HepG2 (cell line): ENCODE data around the gene CAPN9. TPM values are rescaled to one million over a fixed set of nuclear protein-coding genes. Genes with fewer than 3 reads are reported as not detected.
A peak's percentile ranks its signal among the peaks of the same experiment; 100 is the strongest.

Source experiments
- CCDC6 ChIP-seq: sonication (generic); formaldehyde crosslinking; IDR thresholded peaks from 2 replicates; pipeline ENCODE4 v1.8.1; 2022; ENCODE audit warnings: mild to moderate bottlenecking, missing genetic modification reagents, moderate library complexity
- ISX ChIP-seq: sonication (generic); formaldehyde crosslinking; conservative IDR thresholded peaks from 2 replicates; pipeline ENCODE4 v1.5.0; 2020; ENCODE audit warnings: missing genetic modification reagents
- JUNB ChIP-seq: sonication (generic); formaldehyde crosslinking; IDR thresholded peaks from 2 replicates; pipeline ENCODE4 v1.8.0; 2022; ENCODE audit warnings: missing genetic modification reagents, mild to moderate bottlenecking, borderline replicate concordance
- NFRKB ChIP-seq: fragments of 450-650 bp; IDR thresholded peaks from 2 replicates; pipeline ENCODE4 v1.6.1; 2017
- NFYC ChIP-seq: IDR thresholded peaks from 2 replicates; pipeline ENCODE4 v1.6.1; 2016; ENCODE audit warnings: missing genetic modification reagents, missing compliant biosample characterization
- PPARG ChIP-seq: conservative IDR thresholded peaks from 2 replicates; pipeline ENCODE4 v1.6.1; 2016; ENCODE audit warnings: missing biosample characterization, missing genetic modification reagents
- SMARCC2 ChIP-seq: fragments of 450-650 bp; IDR thresholded peaks from 2 replicates; pipeline ENCODE4 v1.6.1; 2017; ENCODE audit warnings: antibody characterized with exemption, mild to moderate bottlenecking
- TAF1 ChIP-seq: sonication (generic); formaldehyde crosslinking; IDR thresholded peaks from 2 replicates; pipeline ENCODE4 v1.4.0; 2020; ENCODE audit warnings: missing genetic modification reagents
- ZBTB8A ChIP-seq: sonication (generic); formaldehyde crosslinking; IDR thresholded peaks from 2 replicates; pipeline ENCODE4 v1.4.0; 2020; ENCODE audit warnings: mild to moderate bottlenecking, low read depth, missing genetic modification reagents, borderline replicate concordance
- ZFP36 ChIP-seq: fragments of 150-350 bp; IDR thresholded peaks from 2 replicates; pipeline ENCODE4 v1.6.1; 2018; ENCODE audit warnings: borderline replicate concordance, low read length, low read depth; ENCODE audit not compliant: partially characterized antibody
- ZNF24 ChIP-seq: fragments of 450-650 bp; IDR thresholded peaks from 2 replicates; pipeline ENCODE4 v1.6.1; 2017; ENCODE audit warnings: antibody characterized with exemption, mild to moderate bottlenecking
- ZNF263 ChIP-seq: sonication (generic); formaldehyde crosslinking; IDR thresholded peaks from 2 replicates; pipeline ENCODE4 v1.4.0; 2020; ENCODE audit warnings: missing genetic modification reagents
- ZNF496 ChIP-seq: sonication (generic); formaldehyde crosslinking; IDR thresholded peaks from 2 replicates; pipeline ENCODE4 v1.8.1; 2023; ENCODE audit warnings: mild to moderate bottlenecking, moderate library complexity, missing genetic modification reagents; ENCODE audit not compliant: insufficient replicate concordance
- ZNF572 ChIP-seq: sonication (generic); formaldehyde crosslinking; IDR thresholded peaks from 2 replicates; pipeline ENCODE4 v1.5.1; 2020; ENCODE audit warnings: mild to moderate bottlenecking, missing genetic modification reagents
- polyA plus RNA-seq, 8 experiments: library from polyadenylated mRNA; depleted of rRNA in 3 of 8; stranded (reverse) in 7 of 8; unstranded in 1 of 8; fragments of >200 nt; fragmentation: Illumina TruSeq in 4 of 8; extraction: Trizol in 4 of 8; gene quantifications; 2 replicates each; pipeline versions ENCODE4 v1.2.1 to v1.2.3, GENCODE V29; 2011 to 2016; ENCODE audit warnings: low read depth in 4 of 8, missing spikeins in 1 of 8, mixed read lengths in 1 of 8; ENCODE audit not compliant: insufficient read depth in 1 of 8
- total RNA-seq, 5 experiments: library from RNA; depleted of rRNA; stranded (reverse); fragments of >200 nt; fragmentation: Illumina TruSeq; extraction: Trizol; gene quantifications; 2 replicates each; pipeline ENCODE4 v1.2.3, GENCODE V29; 2016; ENCODE audit warnings: low read depth in 1 of 5
- TF ChIP-seq, protein P1 (sequence below): sonication (generic); formaldehyde crosslinking; IDR thresholded peaks from 2 replicates; pipeline ENCODE4 v1.8.0; 2022; ENCODE audit warnings: mild to moderate bottlenecking, missing genetic modification reagents, borderline replicate concordance
- TF ChIP-seq, protein P2 (sequence below): sonication (generic); formaldehyde crosslinking; IDR thresholded peaks from 2 replicates; pipeline ENCODE4 v1.4.0; 2020; ENCODE audit warnings: missing genetic modification reagents, mild to moderate bottlenecking, borderline replicate concordance
- TF ChIP-seq, protein P3 (sequence below): sonication (generic); formaldehyde crosslinking; IDR thresholded peaks from 2 replicates; pipeline ENCODE4 v1.4.0; 2020; ENCODE audit warnings: mild to moderate bottlenecking, missing genetic modification reagents
- TF ChIP-seq, protein P4 (sequence below), 2 experiments: sonication (generic) in 1 of 2; formaldehyde crosslinking in 1 of 2; IDR thresholded peaks; 2 replicates each; pipeline versions ENCODE4 v1.5.1 to v1.6.1; 2011 to 2020; ENCODE audit warnings: borderline replicate concordance in 1 of 2, low read depth in 1 of 2, low read length in 1 of 2, mild to moderate bottlenecking in 1 of 2, missing genetic modification reagents in 1 of 2, moderate library complexity in 1 of 2
- TF ChIP-seq, protein P5 (sequence below): sonication (generic); formaldehyde crosslinking; IDR thresholded peaks from 2 replicates; pipeline ENCODE4 v1.5.1; 2020; ENCODE audit warnings: mild to moderate bottlenecking, moderate library complexity, missing genetic modification reagents

The CAPN9 gene
- total and polyA plus RNA-seq, 2 of the 13 experiments (the other 11 are each of a cell fraction or from before 2014, with no cell fraction given) = 0.04 to 0.31 TPM

DNA sequence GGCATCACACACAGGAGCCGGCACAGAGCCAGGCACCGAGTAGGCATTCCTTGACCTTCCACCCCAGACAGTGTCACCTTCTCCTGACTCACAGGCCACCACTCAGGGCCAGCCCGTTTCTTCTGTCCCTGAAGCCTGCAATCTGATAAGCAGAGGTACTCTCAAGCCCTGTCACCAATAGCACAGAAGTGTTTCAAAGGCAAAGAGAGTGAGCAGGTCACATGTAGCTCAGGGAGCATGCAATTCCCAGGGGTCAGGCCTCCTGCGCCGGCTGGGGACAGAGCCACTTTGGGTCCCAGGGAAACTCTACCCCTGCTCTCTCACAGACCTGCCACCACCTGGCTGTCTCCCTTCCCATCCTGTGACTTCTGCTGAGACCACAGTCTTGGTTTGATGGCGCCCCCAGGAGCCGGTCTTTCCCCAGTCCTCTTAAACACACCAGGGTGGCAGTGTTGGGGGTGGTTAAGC is 13.2 kb downstream of the CAPN9 start (continued):
- TF ChIP-seq, protein P1, sequence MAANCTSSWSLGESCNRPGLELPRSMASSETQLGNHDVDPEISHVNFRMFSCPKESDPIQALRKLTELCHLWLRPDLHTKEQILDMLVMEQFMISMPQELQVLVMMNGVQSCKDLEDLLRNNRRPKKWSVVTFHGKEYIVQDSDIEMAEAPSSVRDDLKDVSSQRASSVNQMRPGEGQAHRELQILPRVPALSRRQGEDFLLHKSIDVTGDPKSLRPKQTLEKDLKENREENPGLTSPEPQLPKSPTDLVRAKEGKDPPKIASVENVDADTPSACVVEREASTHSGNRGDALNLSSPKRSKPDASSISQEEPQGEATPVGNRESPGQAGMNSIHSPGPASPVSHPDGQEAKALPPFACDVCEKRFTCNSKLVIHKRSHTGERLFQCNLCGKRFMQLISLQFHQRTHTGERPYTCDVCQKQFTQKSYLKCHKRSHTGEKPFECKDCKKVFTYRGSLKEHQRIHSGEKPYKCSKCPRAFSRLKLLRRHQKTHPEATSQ (CRISPR knock-in tag) = no peak
- no peak for TF ChIP-seq ISX (CRISPR knock-in tag)
- no peak for TF ChIP-seq ZNF496 (CRISPR knock-in tag)
- TF ChIP-seq, protein P2, sequence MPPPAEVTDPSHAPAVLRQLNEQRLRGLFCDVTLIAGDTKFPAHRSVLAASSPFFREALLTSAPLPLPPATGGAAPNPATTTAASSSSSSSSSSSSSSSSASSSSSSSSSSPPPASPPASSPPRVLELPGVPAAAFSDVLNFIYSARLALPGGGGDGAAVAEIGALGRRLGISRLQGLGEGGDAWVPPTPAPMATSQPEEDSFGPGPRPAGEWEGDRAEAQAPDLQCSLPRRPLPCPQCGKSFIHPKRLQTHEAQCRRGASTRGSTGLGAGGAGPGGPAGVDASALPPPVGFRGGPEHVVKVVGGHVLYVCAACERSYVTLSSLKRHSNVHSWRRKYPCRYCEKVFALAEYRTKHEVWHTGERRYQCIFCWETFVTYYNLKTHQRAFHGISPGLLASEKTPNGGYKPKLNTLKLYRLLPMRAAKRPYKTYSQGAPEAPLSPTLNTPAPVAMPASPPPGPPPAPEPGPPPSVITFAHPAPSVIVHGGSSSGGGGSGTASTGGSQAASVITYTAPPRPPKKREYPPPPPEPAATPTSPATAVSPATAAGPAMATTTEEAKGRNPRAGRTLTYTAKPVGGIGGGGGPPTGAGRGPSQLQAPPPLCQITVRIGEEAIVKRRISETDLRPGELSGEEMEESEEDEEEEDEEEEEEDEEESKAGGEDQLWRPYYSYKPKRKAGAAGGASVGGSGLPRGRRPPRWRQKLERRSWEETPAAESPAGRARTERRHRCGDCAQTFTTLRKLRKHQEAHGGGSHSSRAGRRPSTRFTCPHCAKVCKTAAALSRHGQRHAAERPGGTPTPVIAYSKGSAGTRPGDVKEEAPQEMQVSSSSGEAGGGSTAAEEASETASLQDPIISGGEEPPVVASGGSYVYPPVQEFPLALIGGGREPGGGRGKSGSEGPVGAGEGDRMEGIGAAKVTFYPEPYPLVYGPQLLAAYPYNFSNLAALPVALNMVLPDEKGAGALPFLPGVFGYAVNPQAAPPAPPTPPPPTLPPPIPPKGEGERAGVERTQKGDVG (CRISPR knock-in tag) = peak; percentile 74; the same call in 1 of the 2 replicates
- TF ChIP-seq ZNF263 = no peak
- TF ChIP-seq ZNF572 (CRISPR knock-in tag) = no peak
- TF ChIP-seq, protein P3, sequence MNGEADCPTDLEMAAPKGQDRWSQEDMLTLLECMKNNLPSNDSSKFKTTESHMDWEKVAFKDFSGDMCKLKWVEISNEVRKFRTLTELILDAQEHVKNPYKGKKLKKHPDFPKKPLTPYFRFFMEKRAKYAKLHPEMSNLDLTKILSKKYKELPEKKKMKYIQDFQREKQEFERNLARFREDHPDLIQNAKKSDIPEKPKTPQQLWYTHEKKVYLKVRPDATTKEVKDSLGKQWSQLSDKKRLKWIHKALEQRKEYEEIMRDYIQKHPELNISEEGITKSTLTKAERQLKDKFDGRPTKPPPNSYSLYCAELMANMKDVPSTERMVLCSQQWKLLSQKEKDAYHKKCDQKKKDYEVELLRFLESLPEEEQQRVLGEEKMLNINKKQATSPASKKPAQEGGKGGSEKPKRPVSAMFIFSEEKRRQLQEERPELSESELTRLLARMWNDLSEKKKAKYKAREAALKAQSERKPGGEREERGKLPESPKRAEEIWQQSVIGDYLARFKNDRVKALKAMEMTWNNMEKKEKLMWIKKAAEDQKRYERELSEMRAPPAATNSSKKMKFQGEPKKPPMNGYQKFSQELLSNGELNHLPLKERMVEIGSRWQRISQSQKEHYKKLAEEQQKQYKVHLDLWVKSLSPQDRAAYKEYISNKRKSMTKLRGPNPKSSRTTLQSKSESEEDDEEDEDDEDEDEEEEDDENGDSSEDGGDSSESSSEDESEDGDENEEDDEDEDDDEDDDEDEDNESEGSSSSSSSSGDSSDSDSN = peak; percentile 49; the same call in 1 of the 2 replicates
- TF ChIP-seq PPARG = no peak
- no peak for TF ChIP-seq ZFP36
- no peak for TF ChIP-seq CCDC6 (CRISPR knock-in tag)
- TF ChIP-seq TAF1 = no peak
- no peak for TF ChIP-seq NFRKB
- no peak for TF ChIP-seq JUNB (CRISPR knock-in tag)
- TF ChIP-seq, protein P4, sequence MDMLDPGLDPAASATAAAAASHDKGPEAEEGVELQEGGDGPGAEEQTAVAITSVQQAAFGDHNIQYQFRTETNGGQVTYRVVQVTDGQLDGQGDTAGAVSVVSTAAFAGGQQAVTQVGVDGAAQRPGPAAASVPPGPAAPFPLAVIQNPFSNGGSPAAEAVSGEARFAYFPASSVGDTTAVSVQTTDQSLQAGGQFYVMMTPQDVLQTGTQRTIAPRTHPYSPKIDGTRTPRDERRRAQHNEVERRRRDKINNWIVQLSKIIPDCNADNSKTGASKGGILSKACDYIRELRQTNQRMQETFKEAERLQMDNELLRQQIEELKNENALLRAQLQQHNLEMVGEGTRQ (IDR thresholded peaks at IDR 0.05; ENCODE audit: low read depth, low read length) = no peak
- TF ChIP-seq, protein P4 (CRISPR knock-in tag; IDR thresholded peaks at IDR 0.05; ENCODE audit: borderline replicate concordance) = peak; percentile 43; the same call in 1 of the 2 replicates
- no peak for TF ChIP-seq NFYC (CRISPR knock-in tag)
- TF ChIP-seq SMARCC2 = no peak
- no peak for TF ChIP-seq ZBTB8A (CRISPR knock-in tag)
- TF ChIP-seq ZNF24 = no peak
- TF ChIP-seq, protein P5, sequence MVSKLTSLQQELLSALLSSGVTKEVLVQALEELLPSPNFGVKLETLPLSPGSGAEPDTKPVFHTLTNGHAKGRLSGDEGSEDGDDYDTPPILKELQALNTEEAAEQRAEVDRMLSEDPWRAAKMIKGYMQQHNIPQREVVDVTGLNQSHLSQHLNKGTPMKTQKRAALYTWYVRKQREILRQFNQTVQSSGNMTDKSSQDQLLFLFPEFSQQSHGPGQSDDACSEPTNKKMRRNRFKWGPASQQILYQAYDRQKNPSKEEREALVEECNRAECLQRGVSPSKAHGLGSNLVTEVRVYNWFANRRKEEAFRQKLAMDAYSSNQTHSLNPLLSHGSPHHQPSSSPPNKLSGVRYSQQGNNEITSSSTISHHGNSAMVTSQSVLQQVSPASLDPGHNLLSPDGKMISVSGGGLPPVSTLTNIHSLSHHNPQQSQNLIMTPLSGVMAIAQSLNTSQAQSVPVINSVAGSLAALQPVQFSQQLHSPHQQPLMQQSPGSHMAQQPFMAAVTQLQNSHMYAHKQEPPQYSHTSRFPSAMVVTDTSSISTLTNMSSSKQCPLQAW (CRISPR knock-in tag) = peak; percentile 70
